Caco-2 (cell line): ENCODE data around the gene TMEM203. TPM values are rescaled to one million over a fixed set of nuclear protein-coding genes. Genes with fewer than 3 reads are reported as not detected.

ENCODE experiments used
- BruUV-seq: library from RNA; stranded (reverse); fragments of 400-500 nt; replicated peaks from 2 replicates; lab custom pipeline; 2021; lab: Mats Ljungman, UMichigan
- CTCF ChIA-PET: fragments of 300-600 bp; sonication (Branson Sonifier 250); formaldehyde crosslinking; loops from one replicate; lab custom pipeline; 2022; ENCODE audit warnings: antibody characterized with exemption; lab: Charles Lee
- POLR2A ChIA-PET: fragments of 300-600 bp; sonication (Branson Sonifier 250); formaldehyde crosslinking; loops from one replicate; lab custom pipeline; 2022; ENCODE audit warnings: antibody characterized with exemption; lab: Charles Lee
- DNase-seq, 2 experiments: peaks; one replicate each; pipeline versions ENCODE4 v3.0.0 to v3.0.0-alpha.2; 2020 to 2022
- H3K27me3 ChIP-seq: replicated peaks from 2 replicates; pipeline ENCODE4 v1.6.0; 2011; ENCODE audit warnings: low read length; ENCODE audit not compliant: control insufficient read depth, insufficient read depth
- H3K36me3 ChIP-seq: 2 replicates; pipeline ENCODE4 v1.5.1; 2011; ENCODE audit warnings: low read length; ENCODE audit not compliant: control insufficient read depth, insufficient read depth
- H3K4me1 ChIP-seq: fragments of 250-450 bp; sonication (Bioruptor Pico); 2 replicates; pipeline ENCODE4 v1.5.1; 2020; ENCODE audit warnings: mild to moderate bottlenecking
- H3K4me3 ChIP-seq: 2 replicates; pipeline ENCODE4 v1.5.1; 2011; ENCODE audit warnings: low read depth, mild to moderate bottlenecking, control low read depth, low read length
- H3K9me3 ChIP-seq: fragments of 250-450 bp; sonication (Bioruptor Pico); 2 replicates; pipeline ENCODE4 v1.5.1; 2020; ENCODE audit warnings: mild to moderate bottlenecking, moderate library complexity
- H3K27ac Mint-ChIP-seq: one replicate; pipeline ENCODE4 v1.8.0; 2022; ENCODE audit warnings: mixed read lengths; ENCODE audit not compliant: unreplicated experiment
- H3K27me3 Mint-ChIP-seq: one replicate; pipeline ENCODE4 v1.8.0; 2022; ENCODE audit warnings: mixed read lengths; ENCODE audit not compliant: insufficient read depth, unreplicated experiment
- H3K36me3 Mint-ChIP-seq: one replicate; pipeline ENCODE4 v1.8.0; 2022; ENCODE audit warnings: mild to moderate bottlenecking, mixed read lengths; ENCODE audit not compliant: insufficient read depth, unreplicated experiment
- H3K4me1 Mint-ChIP-seq: one replicate; pipeline ENCODE4 v1.8.0; 2022; ENCODE audit warnings: low read depth, mixed read lengths; ENCODE audit not compliant: unreplicated experiment
- H3K4me3 Mint-ChIP-seq: one replicate; pipeline ENCODE4 v1.8.0; 2022; ENCODE audit warnings: mild to moderate bottlenecking, moderate library complexity, mixed read lengths; ENCODE audit not compliant: unreplicated experiment
- H3K9me3 Mint-ChIP-seq: one replicate; pipeline ENCODE4 v1.8.0; 2022; ENCODE audit warnings: mixed read lengths; ENCODE audit not compliant: unreplicated experiment
- intact Hi-C: fragments of 100-400 bp; cut with micrococcal nuclease; formaldehyde crosslinking; loops from one replicate; pipeline ENCODE4 v1.10.0; 2022; ENCODE audit not compliant: unreplicated experiment
- total RNA-seq: library from RNA; stranded (reverse); gene quantifications from 2 replicates; pipeline ENCODE4 v1.2.3, GENCODE V29; 2022
- TF ChIP-seq, protein P1 (sequence below), 2 experiments: fragments of 200-600 bp in 1 of 2; IDR thresholded peaks; 1 replicate in 1 of 2; 2 replicates in 1 of 2; pipeline versions ENCODE4 v1.5.1 to v1.8.0; 2011 to 2022; ENCODE audit warnings: antibody characterized with exemption in 1 of 2, control low read depth in 1 of 2, inconsistent platforms in 1 of 2, low read depth in 1 of 2, low read length in 1 of 2, mild to moderate bottlenecking in 1 of 2, moderate library complexity in 1 of 2; ENCODE audit not compliant: insufficient read depth in 1 of 2, severe bottlenecking in 1 of 2, unreplicated experiment in 1 of 2

The TMEM203 gene
- total RNA-seq, 1 experiment from 2014 or later: 38.4 TPM

GRCh38 chr9:137227054-137227852 is 21.8 kb upstream of the TMEM203 start, which contains the start of gene RNF224:
RNF224 (plus strand) TSS chr9:137227502; CDS start chr9:137228336, 834 bp downstream.
- BruUV-seq: no TSS peak
- ChIA-PET CTCF (interaction anchor here (0.6 to 2.4 kb wide), 13 partner anchors 9 to 181 kb away, joined by 3 to 20 read pairs (median 6); partner anchors contain the start of genes ANAPC2, LRRC26 and SSNA1), POLR2A (interaction anchor here (0.6 to 1.0 kb wide), 3 partner anchors 9 to 67 kb away, joined by 3 to 6 read pairs (median 3); no protein-coding TSS in a partner anchor)
- Mint-ChIP-seq H3K27ac (peak within 1 kb of the TSS; percentile 64), H3K4me1 (peaks cover 13% of the 10 kb centered on the region), H3K36me3 (peaks cover 11% of the 10 kb centered on the region), H3K4me3 (no peak within 1 kb of the TSS), H3K9me3 (no peaks in the 10 kb centered on the region), H3K27me3 (no peaks in the 10 kb centered on the region)
- intact Hi-C loops: loop anchor here (1.0 to 2.0 kb wide), 4 partner anchors 9 to 110 kb away; partner anchors contain the start of genes ANAPC2 and SSNA1
- Histone ChIP-seq H3K4me3 (no peak within 1 kb of the TSS), H3K9me3 (no peaks in the 10 kb centered on the region), H3K4me1 (peaks cover 38% of the 10 kb centered on the region), H3K36me3 (no peaks in the 10 kb centered on the region), H3K27me3 (no peaks in the 10 kb centered on the region)
- peak; percentile 87 to 88 for DNase-seq
- TF ChIP-seq, protein P1, sequence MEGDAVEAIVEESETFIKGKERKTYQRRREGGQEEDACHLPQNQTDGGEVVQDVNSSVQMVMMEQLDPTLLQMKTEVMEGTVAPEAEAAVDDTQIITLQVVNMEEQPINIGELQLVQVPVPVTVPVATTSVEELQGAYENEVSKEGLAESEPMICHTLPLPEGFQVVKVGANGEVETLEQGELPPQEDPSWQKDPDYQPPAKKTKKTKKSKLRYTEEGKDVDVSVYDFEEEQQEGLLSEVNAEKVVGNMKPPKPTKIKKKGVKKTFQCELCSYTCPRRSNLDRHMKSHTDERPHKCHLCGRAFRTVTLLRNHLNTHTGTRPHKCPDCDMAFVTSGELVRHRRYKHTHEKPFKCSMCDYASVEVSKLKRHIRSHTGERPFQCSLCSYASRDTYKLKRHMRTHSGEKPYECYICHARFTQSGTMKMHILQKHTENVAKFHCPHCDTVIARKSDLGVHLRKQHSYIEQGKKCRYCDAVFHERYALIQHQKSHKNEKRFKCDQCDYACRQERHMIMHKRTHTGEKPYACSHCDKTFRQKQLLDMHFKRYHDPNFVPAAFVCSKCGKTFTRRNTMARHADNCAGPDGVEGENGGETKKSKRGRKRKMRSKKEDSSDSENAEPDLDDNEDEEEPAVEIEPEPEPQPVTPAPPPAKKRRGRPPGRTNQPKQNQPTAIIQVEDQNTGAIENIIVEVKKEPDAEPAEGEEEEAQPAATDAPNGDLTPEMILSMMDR (IDR thresholded peaks at IDR 0.05; ENCODE audit: insufficient read depth in 1 of 2, low read depth in 1 of 2, low read length in 1 of 2, severe bottlenecking in 1 of 2, unreplicated experiment in 1 of 2): peak; percentile 79 to 90

DNA sequence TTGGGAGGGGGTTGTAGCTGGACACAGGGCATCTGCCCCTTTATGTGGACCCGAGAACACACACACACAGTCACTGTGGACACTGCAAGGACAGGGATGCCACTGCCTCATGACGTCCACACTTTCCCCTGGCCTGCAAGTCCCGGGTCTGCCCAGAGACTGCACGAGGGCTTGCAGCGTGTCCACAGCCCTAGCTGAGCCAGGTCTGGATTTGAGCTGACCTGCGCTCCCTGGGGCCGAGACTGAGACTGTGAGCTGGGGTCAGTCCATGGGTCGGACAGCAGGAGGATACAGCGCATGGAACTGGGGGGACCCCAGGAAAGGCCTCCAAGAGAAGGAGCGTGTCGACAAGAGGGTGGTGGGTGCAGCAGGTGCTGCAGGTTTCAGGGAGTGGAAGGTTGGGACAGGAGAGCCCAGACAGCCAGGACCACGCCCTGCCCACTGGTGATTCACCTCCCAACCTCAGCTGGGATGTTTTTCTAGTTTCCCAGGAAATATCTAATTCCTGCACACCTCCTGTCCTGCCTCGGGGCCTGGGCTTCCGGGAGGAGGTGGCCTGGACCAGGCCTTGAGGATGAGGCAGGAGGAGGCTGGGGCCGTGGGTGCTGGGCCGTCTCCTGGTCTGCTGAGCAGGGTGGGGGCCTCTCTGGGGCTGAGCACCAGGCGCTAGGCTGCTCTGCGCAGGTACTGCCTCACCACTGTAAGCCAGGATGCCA is 21.0 kb upstream of the TMEM203 start:
- H3K36me3 Mint-ChIP-seq: peaks cover 11% of the 10 kb centered on the region
- H3K4me3 Mint-ChIP-seq: no peak overlapping the region
- intact Hi-C loops: loop anchor here (1.0 to 2.0 kb wide), 4 partner anchors 10 to 110 kb away; partner anchors contain the start of genes ANAPC2 and SSNA1
- H3K4me1 Mint-ChIP-seq: peaks cover 13% of the 10 kb centered on the region
- no TSS peak for BruUV-seq
- CTCF ChIA-PET: interaction anchor here (1.3 to 2.4 kb wide), 8 partner anchors 10 to 64 kb away, joined by 3 to 20 read pairs (median 6); partner anchors contain the start of genes ANAPC2, LRRC26, SSNA1 and TPRN
- H3K9me3 ChIP-seq: no peaks in the 10 kb centered on the region
- no peaks in the 10 kb centered on the region for H3K36me3 ChIP-seq
- peak overlapping the region; percentile 64 for H3K27ac Mint-ChIP-seq
- H3K4me3 ChIP-seq: no peak overlapping the region
- no peaks in the 10 kb centered on the region for H3K9me3 Mint-ChIP-seq
- peaks cover 38% of the 10 kb centered on the region for H3K4me1 ChIP-seq
- H3K27me3 Mint-ChIP-seq: no peaks in the 10 kb centered on the region
- no peaks in the 10 kb centered on the region for H3K27me3 ChIP-seq
- TF ChIP-seq, protein P1 (IDR thresholded peaks at IDR 0.05; ENCODE audit: insufficient read depth in 1 of 2, low read depth in 1 of 2, low read length in 1 of 2, severe bottlenecking in 1 of 2, unreplicated experiment in 1 of 2): no peak
- no peak for DNase-seq
- POLR2A ChIA-PET: interaction anchor here (0.8 kb wide), 1 partner anchor 37 kb away, joined by 3 read pairs; no protein-coding TSS in a partner anchor
